Measurements from ENCODE around the gene ITPKC. TPM values are rescaled to one million over a fixed set of nuclear protein-coding genes. Genes with fewer than 3 reads are reported as not detected.
A peak's percentile ranks its signal among the peaks of the same experiment; 100 is the strongest.

The ITPKC gene
- total and polyA plus RNA-seq, 2 of the 13 experiments (the other 11 are each of a cell fraction or from before 2014, with no cell fraction given) = 6.9 to 11.2 TPM

- TF ChIP-seq ZBTB10 (CRISPR knock-in tag; IDR thresholded peaks at IDR 0.05; ENCODE audit: borderline replicate concordance) = no peak
- TF ChIP-seq ZNF713 (CRISPR knock-in tag; IDR thresholded peaks at IDR 0.05) = no peak
- no peak for TF ChIP-seq ZNF652 (CRISPR knock-in tag; IDR thresholded peaks at IDR 0.05; ENCODE audit: borderline replicate concordance, low read depth)
- no peak for TF ChIP-seq ZNF235 (CRISPR knock-in tag; IDR thresholded peaks at IDR 0.05; ENCODE audit: borderline replicate concordance)
- TF ChIP-seq MZF1 (CRISPR knock-in tag; IDR thresholded peaks at IDR 0.05; ENCODE audit: borderline replicate concordance) = no peak
- TF ChIP-seq ZNF792 (CRISPR knock-in tag; IDR thresholded peaks at IDR 0.05) = no peak
- no peak for TF ChIP-seq ZNF468 (CRISPR knock-in tag; IDR thresholded peaks at IDR 0.05)
- no peak for TF ChIP-seq ZNF354B (CRISPR knock-in tag; IDR thresholded peaks at IDR 0.05)
- no peak for TF ChIP-seq PTBP1 (IDR thresholded peaks at IDR 0.05; ENCODE audit: low read depth, low read length, poor library complexity, severe bottlenecking)
- TF ChIP-seq, protein P1, sequence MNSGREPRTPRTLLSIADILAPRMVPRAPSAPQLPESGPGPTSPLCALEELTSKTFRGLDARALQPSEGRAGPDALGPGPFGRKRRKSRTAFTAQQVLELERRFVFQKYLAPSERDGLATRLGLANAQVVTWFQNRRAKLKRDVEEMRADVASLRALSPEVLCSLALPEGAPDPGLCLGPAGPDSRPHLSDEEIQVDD (CRISPR knock-in tag; IDR thresholded peaks at IDR 0.05; ENCODE audit: borderline replicate concordance) = no peak
- TF ChIP-seq ZNF720 (CRISPR knock-in tag; IDR thresholded peaks at IDR 0.05) = no peak
- TF ChIP-seq, protein P2, sequence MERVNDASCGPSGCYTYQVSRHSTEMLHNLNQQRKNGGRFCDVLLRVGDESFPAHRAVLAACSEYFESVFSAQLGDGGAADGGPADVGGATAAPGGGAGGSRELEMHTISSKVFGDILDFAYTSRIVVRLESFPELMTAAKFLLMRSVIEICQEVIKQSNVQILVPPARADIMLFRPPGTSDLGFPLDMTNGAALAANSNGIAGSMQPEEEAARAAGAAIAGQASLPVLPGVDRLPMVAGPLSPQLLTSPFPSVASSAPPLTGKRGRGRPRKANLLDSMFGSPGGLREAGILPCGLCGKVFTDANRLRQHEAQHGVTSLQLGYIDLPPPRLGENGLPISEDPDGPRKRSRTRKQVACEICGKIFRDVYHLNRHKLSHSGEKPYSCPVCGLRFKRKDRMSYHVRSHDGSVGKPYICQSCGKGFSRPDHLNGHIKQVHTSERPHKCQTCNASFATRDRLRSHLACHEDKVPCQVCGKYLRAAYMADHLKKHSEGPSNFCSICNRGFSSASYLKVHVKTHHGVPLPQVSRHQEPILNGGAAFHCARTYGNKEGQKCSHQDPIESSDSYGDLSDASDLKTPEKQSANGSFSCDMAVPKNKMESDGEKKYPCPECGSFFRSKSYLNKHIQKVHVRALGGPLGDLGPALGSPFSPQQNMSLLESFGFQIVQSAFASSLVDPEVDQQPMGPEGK (CRISPR knock-in tag; IDR thresholded peaks at IDR 0.05) = peak; percentile 64
- no peak for TF ChIP-seq NKX3-1 (CRISPR knock-in tag; IDR thresholded peaks at IDR 0.05)
- no peak for TF ChIP-seq FOXM1 (CRISPR knock-in tag; IDR thresholded peaks at IDR 0.05)
- TF ChIP-seq ZFP37 (CRISPR knock-in tag; IDR thresholded peaks at IDR 0.05; ENCODE audit: borderline replicate concordance) = no peak
- TF ChIP-seq ZNF737 (CRISPR knock-in tag; IDR thresholded peaks at IDR 0.05; ENCODE audit: borderline replicate concordance) = no peak
- no peak for TF ChIP-seq MEIS2 (CRISPR knock-in tag; IDR thresholded peaks at IDR 0.05)
- TF ChIP-seq PHF8 (CRISPR knock-in tag; IDR thresholded peaks at IDR 0.05) = 0 out of 2 replicates have a peak, but pooled peaks have one; percentile 22
- TF ChIP-seq ZNF350 (CRISPR knock-in tag; IDR thresholded peaks at IDR 0.05; ENCODE audit: borderline replicate concordance, low read depth) = no peak
- peak; percentile 68; the same call in 1 of the 2 replicates for TF ChIP-seq RCOR2 (CRISPR knock-in tag; IDR thresholded peaks at IDR 0.05)
- TF ChIP-seq HIVEP1 (CRISPR knock-in tag; IDR thresholded peaks at IDR 0.05) = no peak
- no peak for TF ChIP-seq DDIT3 (CRISPR knock-in tag; IDR thresholded peaks at IDR 0.05)
- TF ChIP-seq GATA4 (IDR thresholded peaks at IDR 0.05; ENCODE audit: borderline replicate concordance, low read depth) = no peak
- TF ChIP-seq NFYB (CRISPR knock-in tag; IDR thresholded peaks at IDR 0.05) = peak; percentile 77
- no peak for TF ChIP-seq NR2F1 (CRISPR knock-in tag; IDR thresholded peaks at IDR 0.05)
- no peak for TF ChIP-seq SRSF1 (optimal IDR thresholded peaks at IDR 0.05; ENCODE audit: low read depth, low read length)
- no peak for TF ChIP-seq NFIC (IDR thresholded peaks at IDR 0.05; ENCODE audit: low read length)
These were observed 60.2 kb downstream of the ITPKC start (continued) for GRCh38 chr19:40776932-40777644.

Measured in HepG2 (cell line).